NCI-H748 (cell line): ENCODE results near the gene CABCOCO1.
"Not testable (repeated sequence)": the region's sequence is repeated elsewhere in the genome, so short reads cannot be mapped to it uniquely, and the experiment has no call there.

Experiments
- DNase-seq: peaks from one replicate; lab custom pipeline; 2025; ENCODE audit not compliant: unreplicated experiment; lab: John Stamatoyannopoulos, UW

The CABCOCO1 gene

DNA sequence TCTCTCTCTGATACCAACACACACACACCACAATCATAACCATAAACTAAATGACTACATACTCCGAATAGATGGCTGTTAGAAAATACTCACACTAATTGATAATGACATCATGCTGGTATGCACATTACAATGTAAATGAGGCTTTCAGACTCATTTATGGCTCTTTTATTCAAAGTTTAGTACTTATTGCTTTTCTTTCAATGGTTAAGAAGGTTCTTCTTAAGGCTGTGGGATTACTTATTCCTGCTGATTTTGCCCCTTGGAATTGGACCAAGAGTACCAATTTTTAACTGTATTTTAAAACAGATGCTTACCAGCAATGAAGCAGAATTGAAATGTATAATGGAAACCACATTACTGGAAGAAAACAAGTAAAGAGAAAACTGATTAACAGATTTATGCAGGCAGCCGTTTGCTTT lies 20.6 kb upstream of the CABCOCO1 start:
- no peak for DNase-seq

GRCh38 chr10:61642676-61643075 lies 20.1 kb upstream of the CABCOCO1 start:
- no peak for DNase-seq

GRCh38 chr10:61643316-61643751 lies 19.4 kb upstream of the CABCOCO1 start:
- peak; percentile 88 for DNase-seq

DNA sequence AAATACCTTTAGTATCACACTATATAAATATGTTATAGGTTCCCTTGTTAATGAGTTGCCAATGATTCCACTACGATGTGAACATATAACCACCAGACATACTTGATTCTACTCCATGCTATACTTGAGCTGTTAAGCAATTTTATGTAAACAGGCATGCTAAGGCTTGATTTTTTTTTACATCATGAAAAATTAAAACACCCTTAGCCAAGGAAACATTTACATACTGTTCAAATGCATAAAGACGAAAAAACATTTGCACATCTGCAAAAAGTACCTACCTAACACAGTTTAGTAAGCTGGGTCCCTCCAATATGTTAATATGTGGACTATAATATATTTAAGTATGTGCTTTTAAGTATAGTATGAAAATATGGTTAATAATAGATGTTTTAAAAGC lies 9.0 kb upstream of the CABCOCO1 start:
- no peak for DNase-seq

GRCh38 chr10:61655335-61655851 lies 7.3 kb upstream of the CABCOCO1 start:
- DNase-seq = no peak

DNA sequence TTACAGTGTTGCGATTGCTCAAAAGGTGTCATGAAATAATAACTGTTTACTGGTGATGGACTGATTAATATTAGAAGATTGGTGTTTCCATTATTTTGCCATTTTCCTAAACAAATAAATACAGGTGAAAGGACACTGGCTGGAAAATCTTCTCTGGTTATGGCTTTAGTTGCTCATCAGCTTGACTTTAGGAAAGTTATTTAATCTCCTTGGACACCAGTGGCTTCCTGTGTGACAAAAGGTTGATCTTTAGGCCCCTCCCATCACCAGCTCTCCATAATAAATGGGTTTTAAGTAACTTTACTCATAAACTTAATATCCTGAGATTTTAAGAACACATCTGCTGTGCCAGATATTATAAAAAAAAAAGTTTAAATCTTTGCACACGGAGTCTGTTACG lies 737 bp downstream of the CABCOCO1 start:
- peak; percentile 36 for DNase-seq

DNA sequence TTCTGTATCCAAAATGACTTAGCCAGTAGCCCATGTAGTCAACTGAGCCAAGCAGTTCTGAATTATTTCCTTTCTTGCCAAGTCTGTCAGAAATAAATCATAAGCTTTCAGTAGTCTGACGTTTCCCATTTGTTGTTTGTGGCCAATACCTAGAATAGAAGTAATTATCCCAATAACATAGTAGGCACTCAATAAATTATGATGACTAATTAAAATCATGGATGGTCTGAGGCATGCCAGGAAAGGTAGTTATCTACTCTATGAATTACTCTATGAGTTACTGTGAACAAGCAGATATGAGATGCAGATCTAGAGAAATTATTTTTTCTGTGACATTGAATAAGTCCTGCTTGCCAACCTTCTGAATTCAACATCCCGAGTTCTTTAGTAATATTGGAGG lies 2.3 kb downstream of the CABCOCO1 start:
- no peak for DNase-seq

DNA sequence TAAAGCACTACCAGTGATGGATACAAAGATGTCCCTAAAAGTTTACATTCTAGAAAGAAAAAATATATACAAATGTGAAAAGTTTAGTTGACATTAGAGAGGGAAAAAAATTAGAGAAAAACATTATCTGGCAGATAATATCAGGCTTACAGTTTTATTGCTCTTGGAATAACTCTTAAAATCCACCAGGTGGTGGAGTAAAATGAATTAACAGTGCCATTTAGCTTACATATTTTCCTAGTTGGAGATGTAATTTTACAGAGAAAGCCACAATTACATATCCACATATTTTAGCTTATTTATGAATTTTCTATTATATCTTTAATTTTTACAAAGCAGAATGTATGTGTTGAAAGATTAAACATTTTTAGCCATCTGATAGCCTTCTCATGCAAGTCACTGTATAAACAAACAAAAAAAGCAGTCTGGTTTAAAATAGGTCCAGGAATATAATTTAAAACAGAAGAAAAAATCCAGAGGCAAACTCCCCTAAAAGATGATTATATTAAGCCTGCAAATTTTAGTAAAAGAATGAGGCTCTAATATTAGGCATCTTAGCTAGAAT lies 6.5 kb downstream of the CABCOCO1 start:
- no peak for DNase-seq

DNA sequence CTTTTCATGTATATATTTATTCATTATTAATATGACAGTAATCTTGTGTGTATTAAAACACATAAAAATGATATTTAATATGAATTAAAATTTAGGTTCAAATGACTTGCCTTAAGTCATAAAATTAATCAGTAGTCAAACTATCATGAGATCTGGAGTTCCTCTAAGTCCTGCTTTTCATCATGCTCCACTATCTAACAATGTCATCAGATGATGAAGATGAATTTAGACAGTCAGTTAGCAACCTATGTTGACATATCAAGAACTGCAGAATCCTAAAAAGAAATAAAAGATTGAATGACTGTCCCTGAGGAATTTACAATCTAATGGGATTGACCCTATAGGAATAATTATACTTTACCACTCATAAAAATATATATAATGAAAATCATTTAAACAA lies 7.1 kb downstream of the CABCOCO1 start:
- no peak for DNase-seq

DNA sequence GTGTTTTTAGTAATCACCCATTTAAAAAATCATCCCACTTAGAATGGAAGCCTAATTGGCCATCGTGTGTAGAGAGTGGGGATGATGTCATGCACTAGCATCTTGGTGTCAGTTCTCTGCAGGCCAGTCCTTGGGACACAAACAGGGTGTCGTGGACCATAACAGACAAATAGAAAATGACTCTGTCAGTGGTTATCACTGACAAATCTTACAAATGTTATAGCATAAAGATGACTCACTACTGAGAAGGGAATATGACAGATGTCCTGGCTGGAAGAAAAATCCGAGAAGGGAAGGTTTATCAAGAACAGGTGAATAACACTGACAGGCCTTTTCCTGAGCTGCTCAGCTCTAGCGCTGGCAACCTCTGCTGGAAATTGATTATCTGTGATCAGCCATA lies 10.6 kb downstream of the CABCOCO1 start:
- no peak for DNase-seq

GRCh38 chr10:61682323-61682722 lies 19.6 kb downstream of the CABCOCO1 start:
- DNase-seq = no peak

DNA sequence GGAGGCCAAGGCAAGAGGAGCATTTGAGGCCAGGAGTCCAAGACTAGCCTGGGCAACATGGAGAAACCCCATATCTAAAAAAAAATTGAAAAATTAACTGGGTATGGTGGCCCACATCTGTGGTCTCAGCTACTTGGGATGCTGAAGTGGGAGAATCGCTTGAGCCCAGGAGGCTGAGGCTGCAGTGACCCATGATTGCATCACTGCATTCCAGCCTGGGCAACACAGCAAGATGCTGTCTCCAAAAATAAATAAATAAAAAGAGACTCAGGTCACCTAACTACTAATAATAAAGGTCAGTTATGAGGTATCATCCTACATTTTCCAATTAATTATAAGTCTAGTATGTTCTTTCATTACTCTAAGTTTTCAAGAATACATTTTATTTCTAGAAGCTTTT lies 20.6 kb downstream of the CABCOCO1 start:
- no peak for DNase-seq

DNA sequence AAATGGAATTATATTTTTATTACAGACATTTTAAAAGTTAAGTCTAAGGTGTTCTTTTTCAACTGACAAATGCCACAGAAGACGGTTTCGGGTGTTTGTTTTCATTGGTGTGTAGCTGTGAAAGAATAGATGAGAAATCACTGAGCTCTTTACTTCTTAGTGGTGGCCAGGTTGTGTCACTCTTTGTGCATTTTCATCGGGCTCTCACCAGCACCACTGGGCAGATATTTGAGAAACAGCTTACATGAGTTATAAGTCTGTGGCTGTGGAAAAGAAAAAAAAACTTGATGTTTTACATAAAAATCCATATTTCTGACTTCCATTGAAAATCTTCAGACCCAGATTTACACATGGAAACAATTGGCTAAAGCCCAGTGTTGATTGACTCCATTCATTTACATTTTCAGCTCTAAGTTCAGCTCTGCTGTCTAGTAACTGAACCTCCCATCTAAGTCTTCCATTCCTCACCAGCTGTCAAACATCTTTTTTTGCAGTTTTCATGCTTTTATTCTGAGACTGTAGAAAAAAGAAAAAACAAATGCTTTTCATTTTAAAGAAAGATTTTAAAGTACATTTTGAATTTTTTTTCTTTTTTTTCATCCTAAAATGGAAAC lies 22.3 kb downstream of the CABCOCO1 start:
- no peak for DNase-seq

DNA sequence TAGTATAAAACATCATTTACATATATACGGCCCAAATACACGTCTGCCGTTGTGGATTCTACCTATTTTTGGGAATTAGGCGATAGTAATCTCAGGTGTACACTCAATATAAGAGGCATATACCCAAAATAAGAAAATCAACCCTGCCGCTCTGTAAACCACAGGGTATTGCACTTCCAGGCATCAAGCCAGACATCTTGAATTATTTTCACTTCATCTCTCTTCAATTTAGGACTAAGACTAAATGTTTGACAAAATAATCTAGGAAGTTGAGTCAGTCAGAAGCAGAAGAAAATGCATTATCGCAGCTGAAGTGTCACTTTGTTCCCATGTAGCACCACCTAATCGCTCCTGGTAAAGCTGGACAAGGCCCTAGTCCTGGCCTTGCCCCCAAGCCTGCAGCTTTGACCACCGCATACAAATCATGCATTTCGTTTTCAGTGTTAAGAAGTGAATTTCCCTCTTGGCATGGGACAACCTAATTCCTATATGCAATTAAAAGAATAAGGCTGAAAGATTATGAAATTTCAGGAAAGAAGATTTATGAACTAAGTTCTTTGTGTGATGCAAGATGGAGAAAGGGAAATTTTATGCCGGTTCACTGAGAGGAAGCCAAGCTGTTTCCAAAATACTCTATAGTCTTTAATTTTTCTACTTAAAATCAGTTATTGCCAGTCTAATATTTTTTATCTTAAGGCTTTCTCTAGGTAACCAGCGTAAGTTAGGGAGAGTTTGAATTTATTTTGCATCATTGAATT lies 26.0 kb downstream of the CABCOCO1 start:
- no peak for DNase-seq

DNA sequence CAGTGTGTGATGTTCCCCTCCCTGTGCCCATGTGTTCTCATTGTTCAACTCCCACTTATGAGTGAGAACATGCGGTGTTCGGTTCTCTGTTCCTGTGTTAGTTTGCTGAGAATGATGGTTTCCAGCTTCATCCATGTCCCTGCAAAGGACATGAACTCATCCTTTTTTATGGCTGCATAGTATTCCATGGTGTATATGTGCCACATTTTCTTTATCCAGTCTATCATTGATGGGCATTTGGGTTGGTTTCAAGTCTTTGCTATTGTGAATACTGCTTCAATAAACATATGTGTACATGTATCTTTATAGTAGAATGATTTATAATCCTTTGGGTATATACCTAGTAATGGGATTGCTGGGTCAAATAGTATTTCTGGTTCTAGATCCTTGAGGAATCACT lies 28.9 kb downstream of the CABCOCO1 start:
- not testable (repeated sequence) for DNase-seq

GRCh38 chr10:61692447-61693010 lies 29.8 kb downstream of the CABCOCO1 start:
- no peak for DNase-seq

DNA sequence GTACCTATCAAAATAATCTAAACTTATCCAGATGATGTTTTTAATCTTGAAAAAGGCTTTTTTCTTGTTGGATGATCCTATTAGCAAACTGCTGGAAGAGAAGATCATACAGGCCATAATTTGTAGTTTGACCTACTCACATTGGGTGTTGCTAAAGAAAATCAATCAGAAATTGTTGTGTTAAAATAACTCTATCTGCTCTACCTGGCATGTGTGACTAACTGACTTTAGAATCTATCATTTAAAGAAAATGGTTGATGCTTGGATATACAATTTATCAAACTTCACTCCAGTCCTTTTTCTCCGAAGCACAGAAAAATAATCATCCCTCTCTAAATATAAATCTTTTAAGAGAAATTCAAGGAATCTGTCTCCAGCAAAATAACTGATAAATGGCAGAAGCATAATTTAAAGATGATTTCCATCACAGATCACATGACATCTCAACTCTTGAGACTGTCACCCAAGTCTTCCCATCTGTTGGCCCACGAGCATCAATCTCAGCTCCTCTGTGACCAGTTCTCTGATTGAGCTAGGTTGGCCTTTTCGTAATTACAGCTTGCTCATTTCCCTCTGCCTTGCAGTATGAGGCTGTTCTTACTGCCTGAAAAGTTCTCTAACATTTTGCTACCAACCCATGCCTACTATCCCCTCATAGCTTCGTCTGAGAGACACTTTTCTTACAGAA lies 36.4 kb downstream of the CABCOCO1 start:
- no peak for DNase-seq

GRCh38 chr10:61701055-61701705 lies 38.5 kb downstream of the CABCOCO1 start:
- no peak for DNase-seq

- no peak for DNase-seq
Measured at GRCh38 chr10:61701706-61702105, 39.0 kb downstream of the CABCOCO1 start.

GRCh38 chr10:61702584-61702983 lies 39.9 kb downstream of the CABCOCO1 start:
- DNase-seq = no peak
